Renal cortex interstitium (tissue), 11 donors: ENCODE data around the gene PLD2. TPM values are rescaled to one million over a fixed set of nuclear protein-coding genes. Genes with fewer than 3 reads are reported as not detected.

ENCODE experiments used
- DNase-seq, 11 donors: peaks; one replicate each; pipeline ENCODE4 v3.0.0-alpha.2; 2013; ENCODE audit warnings: low read depth in 9 of 11, low spot score in 4 of 11; ENCODE audit errors: extremely low read depth in 1 of 11
- polyA plus RNA-seq, 3 donors: library from polyadenylated mRNA; unstranded; fragments of 120-200 nt; gene quantifications; one replicate each; pipeline ENCODE4 v1.2.1, GENCODE V29; 2013; ENCODE audit not compliant: insufficient read length in 3 of 3

The PLD2 gene
- polyA plus RNA-seq, 3 donors, result 34.3 to 51.2 (median 38.1) TPM

GRCh38 chr17:4870855-4871254, 63.9 kb downstream of the PLD2 start:
- DNase-seq, result no peak

DNA sequence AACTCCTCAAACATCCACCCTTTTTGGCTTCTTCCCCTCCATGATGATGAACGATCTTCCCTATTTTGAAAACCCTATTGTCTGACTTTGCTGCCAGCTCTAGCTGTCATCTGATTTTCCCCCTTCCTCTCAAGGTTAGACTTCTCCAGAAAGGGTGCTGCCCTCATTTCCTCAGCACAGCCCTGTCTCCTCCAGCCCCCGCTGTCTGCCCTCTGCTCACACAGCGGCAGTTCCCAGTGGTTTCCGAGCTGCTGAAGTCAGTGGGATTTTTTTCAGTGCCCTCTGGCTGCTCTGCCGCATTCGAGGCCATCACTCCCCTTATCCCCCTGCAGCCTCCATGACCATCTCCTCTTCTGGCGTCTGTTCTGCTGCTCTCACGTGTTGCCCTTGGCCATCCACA, 65.8 kb downstream of the PLD2 start:
- no peak for DNase-seq

Other genes starting within 250 kb of the PLD2 start
- 1 to 10 TPM; 5.2 to 8.3 (median 6.8) TPM for gene GGT6, start 246.6 kb upstream of the PLD2 start, polyA plus RNA-seq
- 10 to 100 TPM; 56.2 to 60.1 (median 57.6) TPM for gene SMTNL2, start 222.6 kb upstream of the PLD2 start, polyA plus RNA-seq
- gene ALOX15, start 165.5 kb upstream of the PLD2 start, polyA plus RNA-seq, result under 1 TPM; 0.17 to 0.36 (median 0.32) TPM
- gene PELP1, start 103.0 kb upstream of the PLD2 start, polyA plus RNA-seq, result 10 to 100 TPM; 45.7 to 56.2 (median 50.0) TPM
- 10 to 100 TPM; 29.8 to 39.0 (median 35.1) TPM for gene ARRB2, start 96.5 kb upstream of the PLD2 start, polyA plus RNA-seq
- 10 to 100 TPM; 24.9 to 29.4 (median 26.9) TPM for gene MED11, start 75.7 kb upstream of the PLD2 start, polyA plus RNA-seq
- gene ZMYND15, start 67.3 kb upstream of the PLD2 start, polyA plus RNA-seq, result 1 to 10 TPM in 1 of 3 donors, under 1 TPM in 2; 0.46 to 1.7 (median 0.50) TPM
- 10 to 100 TPM; 10.1 to 23.2 (median 10.8) TPM for gene CXCL16, start 67.2 kb upstream of the PLD2 start, polyA plus RNA-seq
- gene TM4SF5, start 35.3 kb upstream of the PLD2 start, polyA plus RNA-seq, result 1 to 10 TPM; 1.8 to 3.1 (median 2.8) TPM
- 1 to 10 TPM in 1 of 3 donors, under 1 TPM in 2; 0.78 to 1.7 (median 0.96) TPM for gene VMO1, start 20.8 kb upstream of the PLD2 start, polyA plus RNA-seq
- gene GLTPD2, start 18.2 kb upstream of the PLD2 start, polyA plus RNA-seq, result 10 to 100 TPM in 2 of 3 donors, 1 to 10 TPM in 1; 6.7 to 11.3 (median 10.5) TPM
- gene PSMB6, start 11.0 kb upstream of the PLD2 start, polyA plus RNA-seq, result 100 to 1,000 TPM; 123 to 139 (median 126) TPM
- gene MINK1, start 26.2 kb downstream of the PLD2 start, polyA plus RNA-seq, result 10 to 100 TPM; 59.4 to 70.7 (median 66.3) TPM
- gene C17orf107, start 92.4 kb downstream of the PLD2 start, polyA plus RNA-seq, result 1 to 10 TPM; 1.5 to 3.0 (median 1.8) TPM
- 1 to 10 TPM; 1.4 to 2.8 (median 1.8) TPM for gene CHRNE, start 95.9 kb downstream of the PLD2 start, polyA plus RNA-seq
- gene GP1BA, start 125.1 kb downstream of the PLD2 start, polyA plus RNA-seq, result 1 to 10 TPM; 1.9 to 2.2 (median 2.0) TPM
- 10 to 100 TPM; 62.9 to 81.6 (median 76.1) TPM for gene SLC25A11, start 132.9 kb downstream of the PLD2 start, polyA plus RNA-seq
- gene RNF167, start 133.1 kb downstream of the PLD2 start, polyA plus RNA-seq, result 100 to 1,000 TPM; 125 to 146 (median 134) TPM
- 100 to 1,000 TPM; 350 to 480 (median 397) TPM for gene PFN1, start 141.4 kb downstream of the PLD2 start, polyA plus RNA-seq
- 10 to 100 TPM; 20.3 to 36.4 (median 29.5) TPM for gene ENO3, start 144.0 kb downstream of the PLD2 start, polyA plus RNA-seq
- gene SPAG7, start 160.7 kb downstream of the PLD2 start, polyA plus RNA-seq, result 100 to 1,000 TPM in 1 of 3 donors, 10 to 100 TPM in 2; 86.7 to 105 (median 92.6) TPM
- gene CAMTA2, start 180.5 kb downstream of the PLD2 start, polyA plus RNA-seq, result 10 to 100 TPM; 23.9 to 35.5 (median 24.3) TPM
- gene INCA1, start 190.4 kb downstream of the PLD2 start, polyA plus RNA-seq, result 1 to 10 TPM; 7.2 to 8.0 (median 7.2) TPM
- 10 to 100 TPM; 76.8 to 97.2 (median 87.3) TPM for gene KIF1C, start 190.8 kb downstream of the PLD2 start, polyA plus RNA-seq
- gene SLC52A1, start 228.3 kb downstream of the PLD2 start, polyA plus RNA-seq, result under 1 TPM; 0.16 to 0.47 (median 0.16) TPM